Gastrocnemius medialis (tissue), 4 donors: ENCODE results near the gene PRICKLE3.

Experiments
- CTCF ChIP-seq, 5 experiments: fragments of 450-650 bp in 3 of 5; fragments of 200-600 bp in 2 of 5; sonication (generic) in 2 of 5; IDR thresholded peaks in 4 of 5; conservative IDR thresholded peaks in 1 of 5; 1 replicate in 4 of 5; 2 replicates in 1 of 5; pipeline ENCODE4 v1.5.1; 2016 to 2019; ENCODE audit warnings: antibody characterized with exemption in 5 of 5, mild to moderate bottlenecking in 3 of 5, moderate library complexity in 3 of 5
- POLR2A ChIP-seq, 2 donors: fragments of 450-650 bp; IDR thresholded peaks; one replicate each; pipeline ENCODE4 v1.6.1; 2017; ENCODE audit warnings: antibody characterized with exemption in 2 of 2, mild to moderate bottlenecking in 2 of 2, moderate library complexity in 2 of 2

- TF ChIP-seq CTCF (IDR thresholded peaks at IDR 0.05 in 4 of 5, conservative IDR thresholded peaks at IDR 0.05 in 1 of 5): no peak
- no peak for TF ChIP-seq POLR2A (IDR thresholded peaks at IDR 0.05)
These were observed 24.2 kb upstream of the PRICKLE3 start for GRCh38 chrX:49210406-49210805.
